Measurements from ENCODE around the gene SHC4. TPM values are rescaled to one million over a fixed set of nuclear protein-coding genes. Genes with fewer than 3 reads are reported as not detected.
"Not testable (repeated sequence)": the region's sequence is repeated elsewhere in the genome, so short reads cannot be mapped to it uniquely, and the experiment has no call there.

The SHC4 gene
- total RNA-seq, 2 experiments from 2014 or later = 3.7 to 4.1 TPM

- H3K36me3 Mint-ChIP-seq = peaks cover 7% of the 10 kb centered on the region
- peaks cover 1% of the 10 kb centered on the region for H3K9me3 Mint-ChIP-seq
- H3K27ac Mint-ChIP-seq = no peak overlapping the region
- DNase-seq = no peak
- peaks cover 3% of the 10 kb centered on the region for H3K4me1 Mint-ChIP-seq
- H3K4me3 Mint-ChIP-seq = no peak overlapping the region
- H3K27me3 Mint-ChIP-seq = peaks cover 39% of the 10 kb centered on the region
Observed at GRCh38 chr15:48916721-48917120, 47.0 kb downstream of the SHC4 start.

GRCh38 chr15:48915861-48916260, 47.9 kb downstream of the SHC4 start:
- Mint-ChIP-seq H3K36me3 (peaks cover 8% of the 10 kb centered on the region), H3K4me1 (peaks cover 3% of the 10 kb centered on the region), H3K4me3 (no peak overlapping the region), H3K27ac (no peak overlapping the region), H3K9me3 (peaks cover 3% of the 10 kb centered on the region), H3K27me3 (peaks cover 36% of the 10 kb centered on the region)
- no peak for DNase-seq

GRCh38 chr15:48914717-48915116, 49.0 kb downstream of the SHC4 start:
- Mint-ChIP-seq H3K4me3 (no peak overlapping the region), H3K9me3 (peaks cover 3% of the 10 kb centered on the region), H3K4me1 (peaks cover 3% of the 10 kb centered on the region), H3K36me3 (peaks cover 11% of the 10 kb centered on the region), H3K27me3 (peaks cover 32% of the 10 kb centered on the region), H3K27ac (no peak overlapping the region)
- no peak for DNase-seq

DNA sequence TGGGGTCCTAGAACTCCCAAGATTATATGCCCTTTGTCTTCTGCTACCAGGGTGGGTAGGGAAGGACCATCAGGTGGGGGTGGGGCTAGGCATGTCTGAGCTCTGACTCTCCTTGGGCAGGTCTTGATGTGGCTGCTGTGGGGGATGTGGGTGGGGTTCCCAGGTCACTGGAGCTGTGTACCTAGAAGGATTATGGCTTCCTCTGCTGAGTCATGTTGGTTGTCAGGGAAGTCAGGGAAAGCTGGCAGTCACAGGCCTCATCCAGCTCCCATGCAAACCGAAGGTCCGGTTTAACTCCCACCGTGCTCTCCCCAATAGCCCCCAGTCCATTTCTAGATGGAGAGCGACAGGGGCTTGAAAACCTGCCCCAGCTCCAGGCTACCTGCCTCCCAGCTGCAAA, 50.6 kb downstream of the SHC4 start:
- DNase-seq = no peak
- Mint-ChIP-seq H3K27ac (no peak overlapping the region), H3K27me3 (peaks cover 24% of the 10 kb centered on the region), H3K4me3 (no peak overlapping the region), H3K9me3 (peaks cover 3% of the 10 kb centered on the region), H3K4me1 (peaks cover 1% of the 10 kb centered on the region), H3K36me3 (peaks cover 8% of the 10 kb centered on the region)

DNA sequence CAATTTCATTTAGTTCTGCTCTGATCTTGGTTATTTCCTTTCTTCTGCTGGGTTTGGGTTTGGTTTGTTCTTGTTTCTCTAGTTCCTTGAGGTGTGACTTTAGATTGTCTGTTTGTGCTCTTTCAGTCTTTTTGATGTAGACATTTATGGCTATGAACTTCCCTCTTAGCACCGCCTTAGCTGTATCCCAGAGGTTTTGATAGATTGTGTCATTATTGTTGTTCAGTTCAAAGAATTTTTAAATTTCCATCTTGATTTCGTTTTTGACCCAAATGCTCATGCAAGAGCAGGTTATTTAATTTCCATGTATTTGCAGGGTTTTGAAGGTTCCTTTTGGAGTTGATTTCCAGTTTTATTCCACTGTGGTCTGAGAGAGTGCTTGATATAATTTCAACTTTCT, 53.2 kb downstream of the SHC4 start:
- H3K9me3 Mint-ChIP-seq, DNase-seq, H3K27ac Mint-ChIP-seq, H3K4me3 Mint-ChIP-seq, H3K36me3 Mint-ChIP-seq, H3K27me3 Mint-ChIP-seq: not testable (repeated sequence)
- peaks cover 10% of the 10 kb centered on the region for H3K4me1 Mint-ChIP-seq

GRCh38 chr15:48909313-48909712, 54.4 kb downstream of the SHC4 start:
- not testable (repeated sequence) for H3K27me3 Mint-ChIP-seq, DNase-seq, H3K4me3 Mint-ChIP-seq, H3K9me3 Mint-ChIP-seq, H3K27ac Mint-ChIP-seq, H3K36me3 Mint-ChIP-seq
- H3K4me1 Mint-ChIP-seq = peaks cover 18% of the 10 kb centered on the region

DNA sequence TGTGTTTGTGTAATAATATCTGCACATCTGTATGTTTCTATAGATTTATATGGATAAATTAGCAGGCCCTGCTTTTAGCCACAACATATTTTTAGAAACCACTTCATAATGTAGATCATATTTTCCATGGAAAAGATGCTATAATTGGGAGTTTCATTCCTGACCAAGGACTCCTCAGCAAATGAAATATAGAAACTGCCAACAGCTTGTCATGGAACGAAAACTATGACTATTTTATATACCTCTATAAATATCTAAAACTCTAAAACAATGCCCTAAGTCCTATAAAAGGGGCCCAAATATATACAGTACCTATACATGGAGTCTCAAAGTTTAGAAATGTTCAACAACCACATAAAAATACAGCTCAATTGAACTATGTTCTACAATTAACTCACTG, 57.9 kb downstream of the SHC4 start:
- peak overlapping the region; percentile 70 for H3K27ac Mint-ChIP-seq
- H3K9me3 Mint-ChIP-seq = peaks cover 2% of the 10 kb centered on the region
- H3K4me1 Mint-ChIP-seq = peaks cover 18% of the 10 kb centered on the region
- peaks cover 4% of the 10 kb centered on the region for H3K36me3 Mint-ChIP-seq
- DNase-seq = no peak
- no peaks in the 10 kb centered on the region for H3K27me3 Mint-ChIP-seq
- peak overlapping the region; percentile 8 for H3K4me3 Mint-ChIP-seq

DNA sequence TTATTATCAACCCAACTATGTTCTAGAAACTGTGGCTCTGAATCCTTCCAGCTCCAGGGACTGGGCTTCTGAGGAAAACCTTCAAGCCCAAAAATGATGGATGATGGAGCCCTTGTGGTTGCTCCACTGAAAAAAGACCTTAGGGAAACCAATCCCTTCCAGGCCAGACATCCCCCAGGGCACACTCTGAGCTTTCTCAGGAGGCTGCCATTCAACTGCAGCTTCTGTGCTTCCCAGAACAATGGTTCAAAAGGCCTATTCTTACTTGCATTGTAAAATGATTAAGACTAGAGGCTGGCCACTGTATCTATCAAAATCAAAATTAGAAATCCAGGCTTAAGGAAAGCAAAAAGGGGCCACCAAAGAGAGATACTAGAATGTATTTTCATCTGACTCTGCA, 58.5 kb downstream of the SHC4 start:
- H3K4me3 Mint-ChIP-seq = peak overlapping the region; percentile 8
- no peaks in the 10 kb centered on the region for H3K27me3 Mint-ChIP-seq
- DNase-seq = no peak
- peaks cover 18% of the 10 kb centered on the region for H3K4me1 Mint-ChIP-seq
- H3K36me3 Mint-ChIP-seq = peaks cover 4% of the 10 kb centered on the region
- peaks cover 2% of the 10 kb centered on the region for H3K9me3 Mint-ChIP-seq
- H3K27ac Mint-ChIP-seq = peak overlapping the region; percentile 70

GRCh38 chr15:48904758-48905157, 59.0 kb downstream of the SHC4 start:
- peaks cover 18% of the 10 kb centered on the region for H3K4me1 Mint-ChIP-seq
- peaks cover 2% of the 10 kb centered on the region for H3K9me3 Mint-ChIP-seq
- no peak overlapping the region for H3K4me3 Mint-ChIP-seq
- peaks cover 3% of the 10 kb centered on the region for H3K27me3 Mint-ChIP-seq
- H3K36me3 Mint-ChIP-seq = peaks cover 2% of the 10 kb centered on the region
- no peak for DNase-seq
- peak overlapping the region; percentile 70 for H3K27ac Mint-ChIP-seq

GRCh38 chr15:48899793-48900192, 63.9 kb downstream of the SHC4 start:
- Mint-ChIP-seq H3K9me3 (no peaks in the 10 kb centered on the region), H3K27ac (no peak overlapping the region), H3K27me3 (peaks cover 32% of the 10 kb centered on the region), H3K4me1 (peaks cover 22% of the 10 kb centered on the region), H3K4me3 (no peak overlapping the region), H3K36me3 (no peaks in the 10 kb centered on the region)
- no peak for DNase-seq

DNA sequence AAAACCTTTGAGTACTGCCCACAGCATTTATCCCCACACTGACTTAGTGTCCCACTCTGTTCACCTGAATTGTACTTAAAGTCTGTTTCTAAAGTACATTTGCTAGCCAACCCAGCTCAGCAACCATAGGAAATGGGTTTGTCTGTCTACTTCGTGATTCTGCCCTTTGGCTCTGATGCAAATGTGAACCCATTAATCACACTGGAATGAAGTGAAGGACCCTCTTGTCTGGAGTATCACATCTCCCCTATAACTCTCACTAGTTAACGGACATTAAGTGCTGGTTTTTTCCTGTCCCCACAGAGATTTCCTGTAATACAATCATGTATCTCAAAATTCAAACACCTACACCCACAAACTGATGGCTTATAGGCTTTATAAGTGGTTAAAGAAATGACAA, 65.3 kb downstream of the SHC4 start:
- Mint-ChIP-seq H3K27ac (no peak overlapping the region), H3K9me3 (no peaks in the 10 kb centered on the region), H3K4me1 (peaks cover 22% of the 10 kb centered on the region), H3K4me3 (no peak overlapping the region), H3K36me3 (no peaks in the 10 kb centered on the region), H3K27me3 (peaks cover 43% of the 10 kb centered on the region)
- no peak for DNase-seq

DNA sequence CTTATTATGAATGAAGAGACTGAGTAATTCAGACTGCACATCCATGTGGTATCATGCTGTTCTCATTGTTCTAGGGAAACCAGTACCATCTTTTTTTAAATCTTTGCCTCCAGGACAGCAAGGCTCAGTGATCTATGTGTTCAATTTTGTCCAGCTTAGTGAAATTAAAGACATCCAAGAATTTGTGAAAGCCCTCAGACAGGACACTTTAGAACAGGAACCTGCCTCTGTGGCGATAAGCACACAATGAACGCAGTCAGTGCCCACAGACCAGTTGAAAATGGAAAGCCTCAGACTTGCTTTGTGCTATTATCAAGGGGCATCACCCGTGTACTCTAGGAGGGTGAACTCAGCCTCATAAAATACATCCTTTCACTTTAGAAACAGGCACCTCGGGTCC, 65.7 kb downstream of the SHC4 start:
- Mint-ChIP-seq H3K4me3 (no peak overlapping the region), H3K36me3 (no peaks in the 10 kb centered on the region), H3K4me1 (peaks cover 22% of the 10 kb centered on the region), H3K9me3 (no peaks in the 10 kb centered on the region), H3K27ac (no peak overlapping the region), H3K27me3 (peaks cover 47% of the 10 kb centered on the region)
- DNase-seq = no peak

DNA sequence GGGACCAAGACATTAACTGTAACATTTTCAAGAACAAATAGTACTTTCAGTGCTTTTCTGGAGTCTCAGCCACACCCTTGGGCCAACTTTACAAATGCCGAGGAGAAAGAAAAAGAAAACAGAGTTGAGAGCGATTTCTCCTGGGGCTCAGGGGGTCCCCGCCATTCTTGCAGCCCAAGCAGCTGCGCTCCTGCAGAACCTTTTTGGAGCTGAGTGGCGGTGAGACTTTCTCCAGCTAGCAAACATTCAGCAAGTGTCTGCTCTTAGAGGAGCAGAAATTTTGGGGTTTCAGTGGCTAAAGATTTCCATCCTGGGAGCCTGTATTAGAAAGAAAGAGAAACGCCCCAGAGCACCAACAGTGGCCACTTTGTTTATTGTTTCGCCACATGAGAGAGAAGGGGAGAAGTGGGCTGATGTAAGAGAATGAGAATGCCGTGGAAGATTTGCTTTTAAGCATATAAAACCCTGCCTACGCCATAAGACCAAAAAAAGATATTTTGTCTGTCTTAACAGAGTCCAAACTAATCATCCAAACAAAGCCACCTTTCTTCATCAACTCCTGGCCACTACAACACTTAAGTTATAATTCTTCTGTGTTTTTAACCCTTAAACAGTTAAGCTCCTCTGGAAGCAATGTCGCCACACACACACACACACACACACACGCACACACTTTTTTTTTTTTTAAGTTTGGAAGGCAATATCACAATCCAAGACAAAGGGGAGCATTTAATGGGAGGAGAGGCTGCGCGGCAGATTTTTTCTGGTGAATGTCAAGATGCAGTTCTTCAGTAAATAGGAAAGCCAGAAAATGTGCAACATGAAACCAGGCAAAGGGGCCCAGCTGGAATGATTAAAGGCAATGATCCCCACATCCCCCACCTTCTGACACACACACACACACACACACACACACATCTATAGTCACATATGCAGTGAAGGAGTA, 66.6 kb downstream of the SHC4 start:
- peaks cover 53% of the 10 kb centered on the region for H3K27me3 Mint-ChIP-seq
- no peak for DNase-seq
- peaks cover 22% of the 10 kb centered on the region for H3K4me1 Mint-ChIP-seq
- H3K9me3 Mint-ChIP-seq = no peaks in the 10 kb centered on the region
- H3K27ac Mint-ChIP-seq = peak overlapping the region; percentile 40
- H3K36me3 Mint-ChIP-seq = no peaks in the 10 kb centered on the region
- H3K4me3 Mint-ChIP-seq = no peak overlapping the region

GRCh38 chr15:48893311-48893710, 70.4 kb downstream of the SHC4 start:
- no peak for DNase-seq
- Mint-ChIP-seq H3K27ac (no peak overlapping the region), H3K4me1 (peaks cover 20% of the 10 kb centered on the region), H3K4me3 (no peak overlapping the region), H3K9me3 (no peaks in the 10 kb centered on the region), H3K36me3 (peaks cover 2% of the 10 kb centered on the region), H3K27me3 (peaks cover 52% of the 10 kb centered on the region)

DNA sequence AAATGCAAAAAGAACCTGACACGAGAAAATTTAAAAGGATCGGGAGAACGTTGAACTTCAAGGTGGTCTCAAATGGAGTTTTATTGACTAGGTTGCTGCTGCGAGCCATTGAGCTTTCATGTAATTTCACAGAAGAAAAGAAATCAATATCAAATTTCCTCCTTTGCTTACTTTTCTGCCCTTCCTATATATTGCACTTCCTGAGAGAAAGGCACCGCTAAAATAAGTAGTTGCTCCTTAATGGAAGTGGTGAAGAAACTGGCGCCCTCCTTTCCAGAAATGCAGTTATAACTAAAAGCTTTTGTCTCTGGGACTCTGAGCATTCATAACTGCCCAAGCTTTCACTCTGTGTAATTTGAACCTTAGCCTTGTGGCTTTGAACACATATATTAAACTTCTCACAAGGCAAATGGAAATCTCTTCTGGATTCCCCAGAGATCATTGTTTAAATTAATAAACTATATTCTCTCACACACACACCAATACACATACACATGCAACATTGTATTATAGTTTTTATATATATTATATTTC, 72.4 kb downstream of the SHC4 start:
- no peak overlapping the region for H3K4me3 Mint-ChIP-seq
- H3K27me3 Mint-ChIP-seq = peaks cover 44% of the 10 kb centered on the region
- H3K9me3 Mint-ChIP-seq = no peaks in the 10 kb centered on the region
- H3K36me3 Mint-ChIP-seq = peaks cover 3% of the 10 kb centered on the region
- H3K27ac Mint-ChIP-seq = no peak overlapping the region
- DNase-seq = no peak
- H3K4me1 Mint-ChIP-seq = peaks cover 8% of the 10 kb centered on the region
